Astrocyte (in vitro differentiated cells and primary cell): ENCODE results near the gene CEMP1.

Experiments used
- EZH2 ChIP-seq: IDR thresholded peaks from 2 replicates; pipeline ENCODE4 v1.6.1; 2012; ENCODE audit warnings: mild to moderate bottlenecking, low read length, inconsistent platforms; ENCODE audit not compliant: insufficient read depth
- TF ChIP-seq, protein P1 (sequence below): IDR thresholded peaks from 2 replicates; pipeline ENCODE4 v1.5.1; 2011; ENCODE audit warnings: low read depth, mild to moderate bottlenecking, inconsistent platforms, low read length, moderate library complexity; ENCODE audit not compliant: insufficient read depth

DNA sequence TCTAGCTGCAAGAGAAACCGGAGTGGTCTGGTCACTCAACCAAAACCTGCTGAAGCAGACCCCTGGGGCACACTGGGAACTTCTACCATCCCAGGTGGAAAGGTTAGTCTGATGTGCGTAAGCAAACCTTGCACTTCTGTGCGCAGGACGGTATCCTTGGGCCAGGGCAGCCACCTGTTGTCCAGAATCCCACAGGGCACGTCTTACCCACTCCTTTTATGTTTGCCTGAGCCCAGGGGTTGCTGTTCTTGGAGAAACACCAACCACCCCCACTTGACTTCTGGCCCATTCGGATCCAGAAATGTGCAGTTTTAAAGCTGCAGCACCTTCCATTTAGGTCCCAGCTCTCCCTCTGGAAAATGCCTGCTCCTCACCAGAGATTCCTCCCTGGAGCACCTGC lies 37.6 kb downstream of the CEMP1 start:
- TF ChIP-seq, protein P1, sequence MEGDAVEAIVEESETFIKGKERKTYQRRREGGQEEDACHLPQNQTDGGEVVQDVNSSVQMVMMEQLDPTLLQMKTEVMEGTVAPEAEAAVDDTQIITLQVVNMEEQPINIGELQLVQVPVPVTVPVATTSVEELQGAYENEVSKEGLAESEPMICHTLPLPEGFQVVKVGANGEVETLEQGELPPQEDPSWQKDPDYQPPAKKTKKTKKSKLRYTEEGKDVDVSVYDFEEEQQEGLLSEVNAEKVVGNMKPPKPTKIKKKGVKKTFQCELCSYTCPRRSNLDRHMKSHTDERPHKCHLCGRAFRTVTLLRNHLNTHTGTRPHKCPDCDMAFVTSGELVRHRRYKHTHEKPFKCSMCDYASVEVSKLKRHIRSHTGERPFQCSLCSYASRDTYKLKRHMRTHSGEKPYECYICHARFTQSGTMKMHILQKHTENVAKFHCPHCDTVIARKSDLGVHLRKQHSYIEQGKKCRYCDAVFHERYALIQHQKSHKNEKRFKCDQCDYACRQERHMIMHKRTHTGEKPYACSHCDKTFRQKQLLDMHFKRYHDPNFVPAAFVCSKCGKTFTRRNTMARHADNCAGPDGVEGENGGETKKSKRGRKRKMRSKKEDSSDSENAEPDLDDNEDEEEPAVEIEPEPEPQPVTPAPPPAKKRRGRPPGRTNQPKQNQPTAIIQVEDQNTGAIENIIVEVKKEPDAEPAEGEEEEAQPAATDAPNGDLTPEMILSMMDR = no peak
- no peak for TF ChIP-seq EZH2
